Activated naive CD8-positive, alpha-beta T cell (primary cell): ENCODE results near the gene SCNN1A.
A peak's percentile ranks its signal among the peaks of the same experiment; 100 is the strongest.
"Not testable (repeated sequence)": the region's sequence is repeated elsewhere in the genome, so short reads cannot be mapped to it uniquely, and the experiment has no call there.

Experiments used
- H3K27ac Mint-ChIP-seq: one replicate; pipeline ENCODE4 v1.8.0; 2021; ENCODE audit warnings: mixed read lengths
- H3K27me3 Mint-ChIP-seq: one replicate; pipeline ENCODE4 v1.8.0; 2021; ENCODE audit warnings: mixed read lengths
- H3K36me3 Mint-ChIP-seq: one replicate; pipeline ENCODE4 v1.8.0; 2021; ENCODE audit warnings: mixed read lengths
- H3K4me1 Mint-ChIP-seq: one replicate; pipeline ENCODE4 v1.8.0; 2021; ENCODE audit warnings: low read depth, mixed read lengths
- H3K4me3 Mint-ChIP-seq: one replicate; pipeline ENCODE4 v1.8.0; 2021; ENCODE audit warnings: mild to moderate bottlenecking, mixed read lengths
- H3K9me3 Mint-ChIP-seq: one replicate; pipeline ENCODE4 v1.8.0; 2021; ENCODE audit warnings: low read depth, mixed read lengths

The SCNN1A gene

DNA sequence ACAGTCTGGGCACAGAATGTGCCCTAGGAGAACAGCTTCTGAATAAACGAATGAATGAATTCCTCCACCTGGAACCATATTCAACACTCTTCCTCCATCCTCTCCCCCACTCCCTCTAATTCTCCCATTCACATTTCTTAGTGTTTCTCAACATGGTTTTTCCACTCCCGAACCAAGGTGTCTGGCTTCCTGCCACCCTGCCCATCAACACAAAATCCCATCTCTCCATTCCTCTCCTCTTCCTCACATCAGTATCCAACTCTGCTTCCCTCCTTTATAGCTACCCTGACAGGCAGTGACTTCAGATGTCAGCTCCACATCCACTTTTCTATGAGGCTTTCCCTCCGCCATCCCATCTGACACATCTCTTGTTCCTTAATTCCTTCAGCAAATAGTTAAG, 36.4 kb downstream of the SCNN1A start:
- H3K27ac Mint-ChIP-seq = no peak overlapping the region
- no peaks in the 10 kb centered on the region for H3K27me3 Mint-ChIP-seq
- H3K4me1 Mint-ChIP-seq = peaks cover 41% of the 10 kb centered on the region
- no peak overlapping the region for H3K4me3 Mint-ChIP-seq
- H3K9me3 Mint-ChIP-seq = no peaks in the 10 kb centered on the region
- no peaks in the 10 kb centered on the region for H3K36me3 Mint-ChIP-seq

- not testable (repeated sequence) for H3K27ac Mint-ChIP-seq, H3K27me3 Mint-ChIP-seq
Observed at GRCh38 chr12:6338536-6338935, 36.8 kb downstream of the SCNN1A start.

GRCh38 chr12:6337958-6338433, 37.4 kb downstream of the SCNN1A start:
- peaks cover under 1% of the 10 kb centered on the region for H3K36me3 Mint-ChIP-seq
- H3K27me3 Mint-ChIP-seq = no peaks in the 10 kb centered on the region
- no peaks in the 10 kb centered on the region for H3K9me3 Mint-ChIP-seq
- peaks cover 44% of the 10 kb centered on the region for H3K4me1 Mint-ChIP-seq
- H3K27ac Mint-ChIP-seq = no peak overlapping the region
- H3K4me3 Mint-ChIP-seq = no peak overlapping the region

More at GRCh38 chr12:6338536-6338935, 36.8 kb downstream of the SCNN1A start:
- H3K4me1 Mint-ChIP-seq = peaks cover 44% of the 10 kb centered on the region
- not testable (repeated sequence) for H3K4me3 Mint-ChIP-seq, H3K36me3 Mint-ChIP-seq, H3K9me3 Mint-ChIP-seq

DNA sequence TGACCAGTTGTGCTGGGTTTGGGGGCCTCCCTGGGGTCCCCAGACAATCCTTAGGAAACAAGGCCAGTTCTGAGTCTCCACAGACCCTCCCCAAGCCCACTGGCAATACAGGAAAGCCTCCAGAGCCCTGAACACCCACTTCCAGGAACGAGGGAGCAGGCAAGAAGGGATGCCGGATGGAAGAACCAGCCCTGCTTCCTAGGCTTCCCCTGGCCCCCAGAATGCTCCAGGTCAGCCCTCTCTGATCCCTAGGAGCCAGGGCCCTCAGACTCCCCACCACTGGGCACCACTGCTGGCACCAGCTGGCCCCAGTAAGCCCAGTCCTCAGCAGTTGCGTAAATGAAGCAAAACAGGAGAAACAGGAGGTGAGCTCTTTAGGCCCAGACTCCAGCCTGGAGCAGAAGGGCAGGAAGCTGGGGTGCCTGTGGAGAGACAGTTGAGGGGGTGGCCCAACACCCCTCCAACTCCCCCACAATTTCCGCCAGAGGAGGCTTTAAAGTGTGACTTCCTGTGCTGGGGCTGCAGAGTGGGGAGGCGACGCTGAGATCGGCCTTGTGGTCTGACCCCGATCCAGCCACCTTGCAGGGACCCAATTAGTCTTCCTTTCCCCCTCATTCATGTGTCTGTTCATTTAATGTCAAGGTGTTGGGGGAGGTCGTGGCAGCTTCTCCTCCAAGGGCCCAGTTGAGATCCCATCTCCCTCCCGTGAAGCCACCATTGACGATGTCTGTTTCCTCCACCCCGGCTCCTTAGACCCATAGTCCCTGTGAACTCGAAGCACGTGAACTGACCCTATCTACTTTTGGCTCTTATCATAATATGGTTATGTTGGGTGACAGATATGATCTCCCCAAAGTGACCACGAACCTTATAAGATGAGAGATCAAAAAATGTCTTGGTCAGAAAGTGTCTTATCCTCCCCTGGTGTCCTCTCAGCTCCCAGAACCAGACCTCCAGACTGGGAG, 38.2 kb downstream of the SCNN1A start:
- Mint-ChIP-seq H3K4me3 (no peak overlapping the region), H3K27me3 (no peaks in the 10 kb centered on the region), H3K9me3 (no peaks in the 10 kb centered on the region), H3K36me3 (peaks cover 7% of the 10 kb centered on the region), H3K4me1 (peaks cover 44% of the 10 kb centered on the region), H3K27ac (no peak overlapping the region)

DNA sequence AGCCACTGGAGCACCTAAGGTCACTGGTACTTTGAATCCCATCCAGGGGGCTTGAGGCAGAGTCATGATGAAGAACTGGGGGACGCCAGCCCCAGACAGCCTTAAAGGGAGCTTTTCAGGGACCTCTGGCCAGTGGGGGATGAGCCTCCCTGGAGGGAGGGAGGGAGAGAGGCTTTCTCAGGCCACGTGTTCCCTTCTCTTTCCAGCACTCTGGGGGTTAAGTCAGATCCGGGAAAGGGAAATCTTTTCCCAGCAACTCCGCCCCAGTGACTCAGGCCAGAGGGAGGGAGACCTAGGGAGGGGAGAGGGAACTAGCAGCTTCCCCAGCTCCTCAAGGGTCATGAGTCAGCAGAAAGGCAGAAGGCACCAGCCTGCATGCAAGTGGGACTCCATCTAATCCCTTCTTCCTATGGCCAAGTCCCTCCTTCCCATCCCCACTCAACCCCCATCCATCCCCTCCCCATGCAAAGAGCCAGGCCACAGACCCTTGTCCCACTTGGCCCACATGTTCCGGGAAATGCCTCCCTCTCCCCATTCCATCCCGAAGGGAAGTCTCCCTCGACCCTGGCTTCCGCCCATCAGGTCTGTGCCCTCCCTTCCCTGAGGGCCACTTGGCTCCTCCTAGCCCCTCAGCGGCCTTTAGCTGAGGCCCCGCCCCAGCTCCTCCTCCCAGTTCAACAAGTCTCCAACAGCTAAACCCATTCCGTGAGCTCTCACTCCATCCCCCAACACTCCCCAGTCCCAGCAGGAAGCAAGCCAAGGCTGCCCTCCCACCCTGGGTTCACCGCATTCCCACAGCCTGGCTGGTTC, 39.1 kb downstream of the SCNN1A start:
- no peak overlapping the region for H3K4me3 Mint-ChIP-seq
- H3K27me3 Mint-ChIP-seq = no peaks in the 10 kb centered on the region
- H3K27ac Mint-ChIP-seq = no peak overlapping the region
- no peaks in the 10 kb centered on the region for H3K9me3 Mint-ChIP-seq
- peaks cover 43% of the 10 kb centered on the region for H3K4me1 Mint-ChIP-seq
- peaks cover 9% of the 10 kb centered on the region for H3K36me3 Mint-ChIP-seq

GRCh38 chr12:6335451-6336078, 39.8 kb downstream of the SCNN1A start:
- H3K27me3 Mint-ChIP-seq = no peaks in the 10 kb centered on the region
- H3K9me3 Mint-ChIP-seq = no peaks in the 10 kb centered on the region
- no peak overlapping the region for H3K27ac Mint-ChIP-seq
- no peak overlapping the region for H3K4me3 Mint-ChIP-seq
- H3K36me3 Mint-ChIP-seq = peaks cover 9% of the 10 kb centered on the region
- peaks cover 45% of the 10 kb centered on the region for H3K4me1 Mint-ChIP-seq

- Mint-ChIP-seq H3K27ac (no peak overlapping the region), H3K4me1 (peaks cover 45% of the 10 kb centered on the region), H3K36me3 (peaks cover 9% of the 10 kb centered on the region), H3K9me3 (no peaks in the 10 kb centered on the region), H3K27me3 (no peaks in the 10 kb centered on the region), H3K4me3 (no peak overlapping the region)
Observed at GRCh38 chr12:6334940-6335450, 40.4 kb downstream of the SCNN1A start.

- Mint-ChIP-seq H3K4me1 (peaks cover 45% of the 10 kb centered on the region), H3K36me3 (peaks cover 9% of the 10 kb centered on the region), H3K9me3 (no peaks in the 10 kb centered on the region), H3K27ac (no peak overlapping the region), H3K4me3 (peak overlapping the region; percentile 78), H3K27me3 (no peaks in the 10 kb centered on the region)
Observed at GRCh38 chr12:6334359-6334758, 41.0 kb downstream of the SCNN1A start.

GRCh38 chr12:6333566-6333965, 41.8 kb downstream of the SCNN1A start:
- H3K4me1 Mint-ChIP-seq = peaks cover 45% of the 10 kb centered on the region
- H3K4me3 Mint-ChIP-seq = peak overlapping the region; percentile 78
- no peaks in the 10 kb centered on the region for H3K9me3 Mint-ChIP-seq
- no peaks in the 10 kb centered on the region for H3K27me3 Mint-ChIP-seq
- H3K36me3 Mint-ChIP-seq = peaks cover 9% of the 10 kb centered on the region
- no peak overlapping the region for H3K27ac Mint-ChIP-seq

DNA sequence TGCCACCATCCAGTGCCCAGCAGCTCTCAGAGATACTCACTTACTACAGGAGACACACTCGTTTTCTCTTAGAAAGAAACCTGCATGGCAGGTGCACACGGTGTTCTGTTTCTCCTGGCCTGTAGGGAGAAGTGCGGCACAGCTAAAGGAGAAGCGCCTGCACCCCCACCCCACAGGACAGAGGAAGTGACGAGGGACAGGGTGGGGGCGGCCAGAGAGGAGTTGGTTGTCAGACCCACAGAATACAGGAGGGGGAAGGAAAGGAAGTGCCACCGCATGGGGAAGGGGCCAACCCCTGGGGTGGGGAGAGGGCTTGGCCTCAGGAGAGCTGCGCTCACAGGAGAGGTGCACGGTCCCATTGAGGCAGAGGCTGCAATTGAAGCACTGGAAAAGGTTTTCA, 42.3 kb downstream of the SCNN1A start:
- H3K4me1 Mint-ChIP-seq = peaks cover 45% of the 10 kb centered on the region
- H3K36me3 Mint-ChIP-seq = peaks cover 9% of the 10 kb centered on the region
- peak overlapping the region; percentile 78 for H3K4me3 Mint-ChIP-seq
- H3K27ac Mint-ChIP-seq = no peak overlapping the region
- H3K27me3 Mint-ChIP-seq = no peaks in the 10 kb centered on the region
- H3K9me3 Mint-ChIP-seq = no peaks in the 10 kb centered on the region

GRCh38 chr12:6332459-6332858, 42.9 kb downstream of the SCNN1A start:
- H3K27me3 Mint-ChIP-seq = no peaks in the 10 kb centered on the region
- H3K27ac Mint-ChIP-seq = no peak overlapping the region
- peaks cover 9% of the 10 kb centered on the region for H3K36me3 Mint-ChIP-seq
- peak overlapping the region; percentile 78 for H3K4me3 Mint-ChIP-seq
- peaks cover 45% of the 10 kb centered on the region for H3K4me1 Mint-ChIP-seq
- no peaks in the 10 kb centered on the region for H3K9me3 Mint-ChIP-seq

GRCh38 chr12:6330999-6331714, 44.2 kb downstream of the SCNN1A start:
- Mint-ChIP-seq H3K27me3 (no peaks in the 10 kb centered on the region), H3K9me3 (no peaks in the 10 kb centered on the region), H3K4me1 (peaks cover 53% of the 10 kb centered on the region), H3K36me3 (peaks cover 9% of the 10 kb centered on the region), H3K4me3 (no peak overlapping the region), H3K27ac (peak overlapping the region; percentile 92)

DNA sequence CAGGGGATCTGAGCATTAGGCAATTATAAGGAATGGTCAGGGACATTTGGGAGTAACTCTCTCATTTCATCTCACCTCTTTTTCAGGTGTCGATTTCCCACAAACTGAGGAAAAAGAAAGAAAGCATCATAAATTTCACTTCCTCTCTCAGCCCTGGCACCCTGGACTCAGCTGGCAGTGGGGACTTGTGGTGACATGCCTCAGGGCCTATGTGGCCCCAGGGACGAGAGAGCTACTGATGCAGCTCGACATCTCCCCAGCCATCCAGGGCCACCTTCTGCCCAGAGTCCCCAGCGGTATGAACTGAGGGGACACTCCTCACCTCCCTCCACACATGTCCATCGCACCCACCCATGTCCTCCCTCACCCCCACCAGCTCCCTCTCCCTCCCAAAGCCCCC, 45.2 kb downstream of the SCNN1A start:
- Mint-ChIP-seq H3K27me3 (no peaks in the 10 kb centered on the region), H3K9me3 (no peaks in the 10 kb centered on the region), H3K27ac (peak overlapping the region; percentile 92), H3K36me3 (peaks cover 9% of the 10 kb centered on the region), H3K4me1 (peaks cover 49% of the 10 kb centered on the region), H3K4me3 (no peak overlapping the region)

- Mint-ChIP-seq H3K4me3 (no peak overlapping the region), H3K27ac (peak overlapping the region; percentile 92), H3K9me3 (no peaks in the 10 kb centered on the region), H3K36me3 (peaks cover 9% of the 10 kb centered on the region), H3K27me3 (no peaks in the 10 kb centered on the region), H3K4me1 (peaks cover 49% of the 10 kb centered on the region)
Observed at GRCh38 chr12:6329703-6330064, 45.7 kb downstream of the SCNN1A start.
